HuH-7.5 (cell line): ENCODE data around the gene AFG3L2.

Experiments used
- DNase-seq: peaks from one replicate; pipeline ENCODE4 v3.0.0; 2011; ENCODE audit warnings: low spot score

AFG3L2 gene

DNA sequence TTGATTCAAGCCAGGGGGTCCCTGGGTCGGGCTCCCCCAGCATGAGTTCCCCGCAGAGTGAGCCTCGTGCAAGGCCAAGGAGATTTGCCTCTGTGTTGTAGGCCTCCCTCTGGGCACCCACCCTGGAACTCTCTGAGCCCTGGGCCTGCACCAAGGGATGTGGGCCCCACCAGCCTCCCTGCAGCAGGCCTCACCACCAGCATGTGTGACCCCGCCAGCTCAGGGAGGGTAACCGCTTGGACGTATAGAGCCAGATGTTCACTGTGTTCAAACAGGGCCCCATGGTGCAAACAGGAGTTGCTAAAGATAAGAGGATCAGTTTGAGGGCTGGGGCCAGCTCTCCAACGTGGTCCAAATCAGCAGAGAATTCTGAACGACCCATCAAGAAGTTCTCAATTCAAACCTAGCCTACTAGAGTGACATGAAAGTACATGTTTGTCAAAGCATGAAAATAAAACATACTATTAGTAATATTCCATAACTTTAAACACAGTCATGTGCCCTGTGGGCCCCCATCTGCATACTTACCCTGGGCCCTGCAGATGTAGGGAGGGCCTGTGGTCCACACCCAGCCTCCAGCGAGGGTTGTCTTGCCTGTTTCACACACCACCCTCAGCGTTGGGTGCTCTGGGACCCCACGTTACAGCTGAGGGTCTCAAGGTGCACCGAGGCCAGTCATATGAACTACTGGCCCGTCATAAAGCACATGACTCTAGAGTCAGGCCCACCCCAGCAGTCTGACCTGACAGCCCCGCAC, 74.5 kb downstream of the AFG3L2 start:
- DNase-seq: no peak

DNA sequence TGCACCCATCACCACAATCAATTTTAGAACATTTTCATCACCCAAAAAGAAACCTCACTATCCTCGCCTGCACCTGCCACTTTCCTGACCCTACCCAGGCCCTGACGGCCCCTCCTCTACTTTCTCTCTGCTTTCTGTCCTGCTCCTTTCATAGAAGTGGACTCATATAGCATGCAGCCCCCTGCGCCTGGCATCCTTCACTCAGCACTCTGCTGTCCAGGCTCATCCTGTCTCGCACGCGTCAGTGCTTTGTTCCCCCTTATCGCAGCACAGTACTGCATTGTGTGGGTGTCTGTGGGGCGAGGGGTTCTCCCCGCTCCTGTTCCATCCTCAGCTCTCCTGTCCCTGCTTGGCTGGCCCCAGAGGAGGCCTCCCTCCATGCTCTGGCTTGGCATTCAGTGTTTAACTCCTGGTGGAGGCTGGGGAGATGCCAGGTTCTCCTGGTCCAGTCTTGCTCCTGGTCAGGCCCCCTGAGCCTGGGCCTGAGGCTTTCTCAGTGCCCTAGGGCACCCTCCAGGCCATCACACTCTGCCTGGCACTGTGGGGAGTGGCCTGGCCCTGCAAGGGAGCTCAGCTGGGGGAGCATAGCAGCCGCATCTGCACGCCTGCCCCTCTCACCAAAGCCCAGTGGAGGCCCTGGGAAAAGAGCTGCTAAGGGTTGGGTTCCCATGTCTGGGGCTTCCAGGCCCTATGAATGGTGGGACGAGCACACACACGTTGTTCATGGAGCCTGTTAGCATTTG, 75.6 kb downstream of the AFG3L2 start:
- DNase-seq: no peak

GRCh38 chr18:12299862-12300261, 77.2 kb downstream of the AFG3L2 start:
- no peak for DNase-seq

GRCh38 chr18:12296457-12296856, 80.6 kb downstream of the AFG3L2 start:
- no peak for DNase-seq

DNA sequence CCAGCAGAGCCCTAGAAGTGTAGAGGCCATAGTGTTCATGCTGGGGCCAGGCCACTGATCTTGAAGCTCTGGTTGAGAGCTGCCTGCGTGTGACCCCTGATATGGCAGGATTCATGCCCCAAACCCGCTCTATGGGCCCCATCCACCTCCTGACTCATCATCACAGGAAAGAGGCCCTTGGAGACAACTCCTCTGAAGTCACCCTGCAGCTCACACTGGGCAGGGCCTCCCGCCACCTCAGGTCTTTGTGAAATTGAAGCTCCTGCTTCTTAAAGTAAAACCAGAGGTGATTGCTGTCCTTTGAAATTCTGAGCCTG, 81.0 kb downstream of the AFG3L2 start:
- DNase-seq: no peak

GRCh38 chr18:12295389-12296086, 81.5 kb downstream of the AFG3L2 start:
- no peak for DNase-seq

DNA sequence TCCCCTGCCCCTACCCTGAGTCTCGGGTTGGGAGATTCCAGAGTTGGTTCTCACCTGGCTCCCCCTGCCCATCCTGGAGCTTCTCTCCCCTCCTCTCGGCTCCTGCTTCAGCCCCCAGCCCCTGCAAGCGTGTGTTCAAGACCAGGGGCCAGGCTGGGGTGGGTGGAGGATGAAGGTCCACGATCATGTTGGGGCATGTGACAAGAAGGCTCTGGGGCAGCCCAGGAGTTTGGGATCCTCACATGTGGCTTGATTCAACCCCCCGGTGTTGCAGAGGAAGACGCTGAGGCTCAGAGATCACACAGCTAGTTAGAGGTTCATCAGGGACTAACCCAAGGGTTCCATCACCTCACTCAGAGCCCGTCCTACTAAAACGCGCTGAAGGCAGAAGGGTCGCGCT, 83.2 kb downstream of the AFG3L2 start:
- no peak for DNase-seq

- DNase-seq: no peak
Measured at GRCh38 chr18:12291690-12292089, 85.3 kb downstream of the AFG3L2 start.

DNA sequence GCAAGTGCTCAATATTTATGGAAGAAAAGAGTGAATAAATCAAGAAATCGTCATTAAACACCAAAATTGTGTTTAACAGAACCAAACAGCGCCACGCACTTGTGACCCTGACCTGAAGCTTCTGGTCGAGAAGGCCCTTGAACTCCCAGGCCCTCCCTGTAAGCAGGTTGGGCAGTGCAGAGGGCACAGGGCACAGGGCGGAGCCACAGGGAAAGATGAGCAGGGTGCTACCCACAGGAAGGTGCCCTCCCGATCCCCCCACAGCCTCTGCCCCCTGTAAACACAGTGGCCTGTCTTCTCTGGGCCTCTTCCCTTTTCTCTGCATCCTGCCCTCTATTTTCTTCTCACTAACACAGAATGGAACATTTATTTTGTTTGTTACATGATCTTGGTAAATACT, 85.9 kb downstream of the AFG3L2 start:
- no peak for DNase-seq

- no peak for DNase-seq
Measured at GRCh38 chr18:12290086-12290485, 86.9 kb downstream of the AFG3L2 start.

DNA sequence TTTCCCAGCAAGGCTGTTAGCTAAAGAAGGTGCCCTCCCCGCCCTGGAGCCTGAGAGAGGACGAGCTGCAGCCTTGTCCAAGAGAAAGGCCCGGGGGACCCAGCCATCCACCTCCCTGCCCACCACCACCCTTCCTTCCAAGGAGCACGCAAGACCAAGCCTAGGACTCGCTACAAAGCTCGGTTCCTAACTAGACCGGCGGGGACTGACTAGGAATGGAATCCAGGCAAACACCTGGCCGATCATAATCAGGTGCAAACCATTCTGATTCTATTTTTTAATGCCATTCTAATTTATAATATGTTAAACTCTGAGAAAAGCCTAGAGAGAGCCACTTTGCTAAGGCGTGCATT, 88.6 kb downstream of the AFG3L2 start:
- no peak for DNase-seq

GRCh38 chr18:12287684-12288402, 89.2 kb downstream of the AFG3L2 start:
- peak; percentile 82 for DNase-seq

DNA sequence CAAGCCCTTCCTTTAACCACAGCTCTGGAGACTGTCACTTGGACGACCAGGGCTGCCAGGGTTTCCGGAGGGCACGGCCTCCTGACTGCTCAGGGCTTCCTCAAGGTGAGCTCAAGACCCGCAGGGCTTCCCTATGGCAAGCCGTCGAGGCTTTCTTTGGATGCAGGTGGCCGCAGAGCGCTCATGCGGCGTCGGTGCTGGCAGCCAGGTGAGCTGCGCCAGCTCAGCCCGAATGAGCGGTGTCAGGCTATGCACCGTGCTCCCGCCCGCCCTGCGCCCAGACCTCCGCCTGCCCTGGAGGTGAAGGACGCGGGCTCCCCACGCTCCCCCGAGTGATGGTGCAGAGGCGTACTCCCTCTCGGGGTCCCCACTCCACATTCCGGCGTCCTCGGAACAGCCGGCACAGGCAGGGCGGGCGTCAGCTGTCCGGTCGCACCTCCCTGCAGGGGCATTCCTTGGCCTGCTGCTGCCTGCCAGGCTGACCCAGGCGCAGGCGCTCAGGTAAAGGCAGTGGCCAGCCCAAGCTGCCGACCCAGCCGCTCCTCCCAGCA, 89.8 kb downstream of the AFG3L2 start:
- no peak for DNase-seq

GRCh38 chr18:12283666-12284065, 93.4 kb downstream of the AFG3L2 start:
- no peak for DNase-seq

- peak; percentile 49 for DNase-seq
Measured at GRCh38 chr18:12283256-12283655, 93.8 kb downstream of the AFG3L2 start.

DNA sequence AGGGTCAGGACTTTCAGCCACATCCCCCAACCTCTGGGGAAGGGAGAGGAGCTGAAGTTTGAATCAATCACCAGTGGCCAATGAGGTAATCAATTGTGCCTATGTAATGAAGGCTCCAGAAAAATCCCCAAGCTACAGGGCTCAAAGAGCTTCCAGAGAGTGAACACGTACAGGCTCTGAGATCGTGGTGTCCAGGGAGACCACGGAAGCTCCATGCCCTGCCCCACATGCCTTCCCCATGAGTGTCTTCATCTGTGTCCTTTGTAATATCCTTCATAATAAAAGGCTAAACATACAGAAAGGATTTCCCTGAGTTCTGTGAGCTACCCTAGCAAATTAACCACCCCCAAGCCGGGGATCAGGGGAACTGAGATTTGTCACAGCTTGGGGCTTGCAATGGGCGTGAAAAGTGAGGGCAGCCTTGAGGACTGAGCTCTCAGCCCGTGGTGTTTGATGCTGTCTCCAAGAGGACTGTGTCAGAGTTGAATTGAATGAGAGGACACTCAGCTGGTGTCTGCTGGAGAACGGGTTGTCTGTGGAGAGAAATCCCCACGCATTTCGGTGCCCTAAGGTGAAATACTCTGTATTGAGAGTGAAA, 94.5 kb downstream of the AFG3L2 start:
- no peak for DNase-seq

- DNase-seq: no peak
Measured at GRCh38 chr18:12281861-12282260, 95.2 kb downstream of the AFG3L2 start.

DNA sequence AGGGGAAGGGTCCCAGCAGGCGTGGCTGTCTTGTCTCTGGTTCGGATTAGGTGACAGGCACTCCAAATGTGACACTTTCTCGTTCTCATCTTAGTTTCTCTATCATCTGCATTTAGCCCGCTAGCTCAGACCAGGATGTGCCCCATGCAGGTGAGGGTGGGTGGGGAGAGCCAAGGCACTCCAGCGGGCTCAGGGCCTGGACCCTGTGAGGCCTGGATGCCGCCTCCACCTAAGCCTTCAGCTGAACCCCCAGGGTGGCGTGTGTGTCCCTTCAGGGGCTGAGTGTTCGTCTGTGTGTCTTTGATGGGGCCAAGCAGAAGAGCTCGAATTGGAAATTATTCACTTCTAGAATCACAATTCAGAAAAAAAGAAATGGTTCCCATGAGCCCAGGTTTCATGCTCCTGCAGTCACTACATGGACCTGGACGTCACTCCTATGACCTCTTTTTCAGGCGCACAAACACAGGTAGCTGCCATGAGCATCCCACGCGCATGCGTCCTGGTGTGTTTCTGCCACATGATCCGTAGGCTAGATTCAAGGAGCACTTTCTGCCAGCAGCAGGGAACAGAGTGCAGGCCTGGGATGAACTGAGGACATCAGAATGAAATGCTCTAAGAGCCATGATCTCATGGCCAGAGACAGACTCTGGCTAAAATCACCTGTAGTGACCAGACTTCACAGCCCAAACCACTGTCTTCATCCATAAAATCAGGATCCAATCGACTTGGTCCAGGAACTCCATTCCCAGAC, 97.1 kb downstream of the AFG3L2 start:
- no peak for DNase-seq
